GM21825 (cell line): ENCODE data around the gene CARD9.
A peak's percentile ranks its signal among the peaks of the same experiment; 100 is the strongest.

ENCODE experiments used
- ATAC-seq: cut with Tn5 transposase; IDR thresholded peaks from one replicate; pipeline ENCODE4 v1.9.1; 2021; ENCODE audit warnings: mild to moderate bottlenecking, moderate library complexity; ENCODE audit not compliant: unreplicated experiment

CARD9 gene

DNA sequence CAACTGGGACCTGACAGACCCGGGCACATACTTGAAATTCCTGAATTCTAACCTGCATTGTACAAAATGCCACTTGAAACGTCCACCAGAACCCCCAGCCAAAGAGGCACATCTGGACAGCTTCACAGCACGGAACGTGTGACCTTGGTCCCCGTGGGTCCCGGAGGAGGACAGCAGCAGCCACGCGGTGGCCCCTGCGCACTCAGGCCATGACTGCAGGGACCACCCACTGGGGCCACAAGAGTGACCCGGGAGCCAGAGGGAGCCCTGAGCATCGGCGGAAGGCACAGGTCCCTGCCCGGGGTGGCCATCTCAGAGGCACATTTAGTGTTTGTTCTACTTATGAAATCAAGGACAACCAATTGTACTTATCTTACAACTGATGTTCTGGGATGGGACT lies 28.6 kb upstream of the CARD9 start:
- ATAC-seq = no peak

DNA sequence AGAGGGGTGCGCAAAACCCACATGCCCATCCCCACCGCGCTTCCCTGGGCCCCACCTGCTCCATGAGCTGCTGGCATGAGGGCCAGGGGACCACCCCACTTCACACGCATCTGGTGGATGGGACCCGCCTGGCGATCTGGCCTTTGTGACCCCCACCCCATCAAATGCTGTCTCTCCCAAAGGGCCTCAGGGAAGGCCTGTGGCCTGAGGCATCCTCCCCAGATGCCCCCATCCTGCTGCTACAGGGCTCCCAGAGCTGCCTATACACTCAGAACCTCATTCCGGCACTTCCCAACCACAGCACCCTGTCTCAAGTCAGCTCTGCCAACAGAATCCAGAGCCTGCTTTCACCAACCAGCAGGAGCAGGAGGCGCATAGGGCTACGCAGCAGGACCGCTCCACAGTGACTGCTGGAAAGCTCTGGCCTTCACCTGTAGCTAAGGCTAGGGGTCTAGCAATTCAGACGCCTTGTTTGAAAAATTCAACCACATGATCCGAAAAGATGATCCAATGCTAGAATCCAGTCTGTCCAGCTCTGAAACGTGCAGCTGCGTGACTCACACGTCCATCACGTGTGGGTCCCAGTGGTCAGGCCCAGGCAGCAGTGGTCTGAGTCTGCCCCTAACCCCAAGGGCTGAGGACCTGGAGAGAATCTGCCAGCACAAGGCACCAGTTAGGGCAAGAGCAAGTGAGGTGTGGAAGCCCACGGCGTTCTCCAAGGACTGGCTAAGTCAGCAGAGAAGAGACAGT lies 27.9 kb upstream of the CARD9 start:
- no peak for ATAC-seq

DNA sequence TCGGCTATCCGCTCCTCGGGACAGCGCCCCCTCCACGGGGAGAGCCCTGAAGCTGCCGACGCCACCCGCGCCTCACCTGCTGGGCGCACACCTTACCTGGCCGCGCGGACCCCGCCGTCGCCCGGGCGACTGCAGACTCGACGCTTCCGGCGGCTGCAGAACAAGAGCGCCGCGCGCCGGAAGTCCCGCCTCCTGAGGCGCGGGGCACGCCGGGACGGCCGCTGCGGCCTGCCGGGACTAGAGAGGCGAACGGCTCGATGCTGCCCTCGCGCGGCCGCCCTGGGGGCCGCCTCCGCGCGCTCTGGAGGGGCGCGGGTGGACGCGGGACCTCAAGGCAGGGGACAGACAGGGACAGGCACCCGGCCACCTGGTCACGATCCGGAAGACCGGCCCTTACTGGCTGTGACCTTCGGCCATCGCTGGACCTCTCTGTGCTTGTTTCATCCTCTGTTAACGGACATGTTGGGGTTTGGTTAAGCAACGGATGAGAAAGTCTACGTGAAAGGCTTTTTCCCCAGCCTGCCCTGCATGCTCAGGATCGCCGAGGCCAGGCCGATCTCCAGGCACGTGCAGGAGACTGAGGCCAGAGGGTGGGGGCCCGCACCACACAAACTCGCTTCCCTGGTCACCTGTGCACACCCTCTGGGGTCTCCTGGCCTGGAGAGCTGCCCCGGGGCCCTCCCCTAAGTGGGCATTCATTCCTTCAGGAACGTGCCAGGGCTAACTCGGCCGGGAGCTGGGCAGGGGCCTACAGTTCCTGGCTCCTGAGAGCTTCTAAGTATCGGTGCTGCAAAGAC lies 26.8 kb upstream of the CARD9 start, which contains the start of gene SNAPC4:
Gene SNAPC4, minus strand, starts transcription at position 133 of the 797 bp plus-strand sequence. CDS start 1,742 bp downstream, outside the sequence.
- ATAC-seq = peak; percentile 57

DNA sequence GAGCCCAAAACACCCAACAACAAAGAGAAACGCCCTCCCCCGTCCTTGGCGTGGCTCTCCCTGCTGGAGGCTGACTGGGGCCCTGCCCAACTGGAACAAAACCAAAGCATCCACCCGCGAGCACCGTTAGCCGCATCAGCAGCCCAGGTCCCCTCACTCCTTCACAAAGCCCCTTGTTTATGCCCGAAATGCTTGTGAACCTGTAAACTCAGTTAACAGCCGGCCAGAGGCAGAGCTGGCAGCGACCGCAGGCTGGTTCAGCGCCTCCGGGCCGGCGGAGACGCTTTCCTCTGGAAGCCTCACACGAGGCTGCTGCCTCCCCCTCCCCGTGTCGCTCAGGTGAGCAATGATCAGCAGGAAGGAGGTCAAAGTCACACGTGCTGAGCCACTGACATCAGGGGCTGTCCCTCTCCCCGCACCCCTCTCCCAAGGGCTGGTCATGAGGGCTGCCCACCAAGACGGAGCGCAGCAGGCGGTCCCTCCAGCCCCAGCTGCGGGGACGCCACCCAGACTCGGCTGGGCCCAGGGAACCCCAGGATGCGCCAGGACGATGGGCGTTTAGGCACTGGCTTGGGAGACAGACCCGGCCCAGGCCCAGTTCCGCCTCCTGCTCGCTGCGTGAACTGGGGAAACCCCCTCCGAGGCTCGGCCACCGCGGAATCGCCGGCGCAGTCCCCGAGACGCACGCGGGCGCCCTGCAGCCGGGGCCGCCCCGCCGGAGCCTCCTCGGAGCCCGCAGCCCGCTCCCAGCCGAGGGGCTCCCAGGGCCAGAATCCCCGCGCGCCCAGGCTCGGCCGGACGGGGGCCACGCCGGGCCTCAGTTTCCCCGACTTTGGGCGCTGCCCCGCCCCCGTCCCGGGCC lies 25.9 kb upstream of the CARD9 start:
- ATAC-seq = peak; percentile 30

DNA sequence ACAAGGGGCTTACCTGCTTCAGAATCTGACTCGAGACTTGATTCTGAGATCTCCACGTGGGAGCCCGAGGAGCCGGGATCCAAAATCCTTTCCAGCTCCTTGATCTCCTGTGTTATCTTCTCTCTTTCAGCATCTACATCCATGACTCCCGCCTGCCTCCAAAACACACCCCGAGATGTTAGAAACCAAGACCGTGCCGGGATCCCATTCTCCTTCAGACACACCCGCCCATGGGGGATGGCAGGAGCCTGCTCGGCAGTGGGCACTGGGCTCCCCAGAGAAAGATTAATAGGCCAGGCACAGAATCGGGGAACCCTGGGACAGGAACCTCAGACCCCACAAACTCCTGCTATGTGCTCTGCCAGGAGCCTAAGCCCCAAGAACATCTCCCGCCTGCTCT lies 24.8 kb upstream of the CARD9 start:
- ATAC-seq = no peak

DNA sequence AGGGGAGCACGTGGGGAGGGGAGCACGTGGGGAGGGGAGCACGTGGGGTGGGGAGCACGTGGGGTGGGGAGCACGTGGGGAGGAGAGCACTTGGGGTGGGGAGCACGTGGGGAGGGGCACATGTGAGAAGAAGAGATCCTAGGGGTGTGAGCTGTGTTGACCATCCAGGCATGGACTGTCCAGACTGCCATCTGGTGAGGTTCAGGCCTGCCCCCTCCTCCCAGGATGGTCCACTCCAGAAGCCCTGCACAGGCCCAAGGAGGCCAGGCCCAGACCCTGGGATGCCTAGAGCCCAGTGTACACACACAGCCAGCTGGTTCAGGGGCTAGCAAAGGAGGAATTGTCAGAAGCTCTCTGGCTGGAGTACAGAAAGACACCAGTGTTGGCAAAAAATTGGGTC lies 24.2 kb upstream of the CARD9 start:
- ATAC-seq = no peak

DNA sequence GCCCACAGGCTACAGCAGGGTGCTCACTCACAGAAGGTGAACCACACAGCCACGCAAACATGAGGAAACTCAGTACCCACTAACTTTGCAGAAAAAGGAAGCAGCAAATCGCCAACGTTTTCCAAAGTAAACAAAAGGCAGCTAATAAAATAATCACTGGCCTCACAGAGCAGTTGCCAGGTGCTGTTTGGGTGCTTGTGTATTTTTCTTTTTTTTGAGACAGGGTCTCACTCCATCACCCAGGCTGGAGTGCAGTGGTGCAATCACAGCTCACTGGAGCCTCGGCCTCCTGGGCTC lies 22.7 kb upstream of the CARD9 start:
- no peak for ATAC-seq

DNA sequence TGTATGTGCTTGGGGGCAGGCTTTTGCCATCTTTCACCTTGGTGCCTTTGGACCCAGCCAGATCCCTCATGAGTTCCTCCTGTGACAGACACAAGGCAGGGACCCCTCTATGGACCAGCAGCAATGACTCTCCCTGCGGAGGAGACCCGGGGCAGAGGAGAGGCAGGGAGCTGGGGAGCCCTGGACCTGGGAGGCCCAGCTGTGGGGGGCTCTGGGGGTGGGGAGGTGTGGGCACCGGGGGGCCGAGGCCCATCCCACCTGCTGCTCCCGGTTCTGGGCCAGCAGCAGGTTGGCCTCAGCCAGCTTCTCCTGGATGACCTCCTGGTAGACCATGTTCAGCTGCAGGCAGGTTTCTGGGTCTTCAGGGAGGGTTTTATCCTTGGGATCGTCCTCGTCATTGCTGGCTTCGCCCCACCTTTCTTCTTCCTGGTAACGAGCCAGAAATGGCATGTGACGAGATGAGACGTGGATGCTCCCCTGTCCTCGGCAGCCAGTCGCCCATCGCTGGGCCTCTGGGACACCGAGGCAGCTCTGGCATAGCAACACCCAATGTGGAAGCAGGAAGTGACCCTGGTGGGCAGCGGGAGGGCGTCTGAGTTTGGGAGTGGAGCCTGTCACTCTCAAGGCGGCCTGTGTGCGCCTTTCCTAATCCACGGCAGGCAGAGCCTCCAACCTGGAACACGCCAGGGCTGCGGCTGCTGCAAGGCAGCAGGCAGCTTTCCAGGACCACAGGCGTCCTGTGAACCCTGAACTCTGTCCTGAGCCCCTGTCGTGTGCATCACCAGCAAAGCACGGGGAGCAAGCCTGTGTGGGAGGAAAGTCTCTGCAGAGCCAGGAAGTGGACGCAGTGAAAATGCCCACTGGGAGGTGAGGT lies 22.1 kb upstream of the CARD9 start:
- no peak for ATAC-seq

DNA sequence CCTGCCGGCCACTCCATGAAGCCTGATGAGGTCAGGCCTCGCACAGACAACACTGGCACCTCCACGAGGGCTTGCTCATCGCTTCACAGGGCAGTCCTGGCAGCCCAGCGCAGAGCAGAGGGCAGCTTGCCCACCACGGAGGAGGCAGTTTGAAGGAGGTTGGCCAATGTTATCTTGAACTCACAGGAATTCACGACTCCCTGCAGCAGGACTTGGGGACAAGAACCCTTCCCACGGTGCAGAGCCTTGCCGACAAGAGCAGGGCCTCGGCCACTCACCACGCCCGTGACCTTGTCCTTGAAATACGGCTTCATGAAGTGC lies 21.5 kb upstream of the CARD9 start:
- ATAC-seq = no peak

DNA sequence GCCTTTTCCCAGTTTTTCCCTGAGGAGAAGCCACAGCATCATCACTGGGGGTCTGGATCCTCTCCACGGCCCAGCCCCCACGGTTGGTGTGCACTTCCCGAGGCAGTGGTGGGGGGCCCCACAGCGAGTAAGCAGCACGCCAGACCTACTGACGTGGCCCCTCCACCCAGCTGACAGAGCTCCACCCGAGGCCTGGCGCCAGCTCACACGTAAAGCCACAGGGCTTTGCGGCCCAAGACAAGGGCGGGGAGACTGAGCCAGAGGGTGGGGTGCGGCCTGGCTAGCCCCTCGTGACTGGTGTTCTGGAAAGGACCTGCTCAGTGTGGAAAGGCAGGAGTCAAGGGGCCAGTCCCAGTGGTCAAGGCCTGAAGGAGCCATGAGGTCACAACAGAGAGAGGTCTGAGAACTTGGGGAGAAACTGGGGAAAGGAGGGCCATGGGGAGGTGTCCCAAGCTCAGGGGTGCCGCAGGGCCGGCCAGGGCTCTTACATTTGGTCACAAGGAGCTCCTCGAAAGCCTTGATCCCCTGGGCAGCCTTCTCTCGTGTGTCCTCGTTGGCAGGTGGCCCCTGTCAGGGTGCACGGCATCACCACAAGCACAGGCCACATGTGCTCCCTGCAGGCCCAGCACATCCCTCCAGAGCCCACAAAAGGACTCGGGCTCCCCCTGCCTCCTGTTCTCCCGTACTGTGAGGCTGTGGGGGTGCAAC lies 21.0 kb upstream of the CARD9 start:
- ATAC-seq = no peak

DNA sequence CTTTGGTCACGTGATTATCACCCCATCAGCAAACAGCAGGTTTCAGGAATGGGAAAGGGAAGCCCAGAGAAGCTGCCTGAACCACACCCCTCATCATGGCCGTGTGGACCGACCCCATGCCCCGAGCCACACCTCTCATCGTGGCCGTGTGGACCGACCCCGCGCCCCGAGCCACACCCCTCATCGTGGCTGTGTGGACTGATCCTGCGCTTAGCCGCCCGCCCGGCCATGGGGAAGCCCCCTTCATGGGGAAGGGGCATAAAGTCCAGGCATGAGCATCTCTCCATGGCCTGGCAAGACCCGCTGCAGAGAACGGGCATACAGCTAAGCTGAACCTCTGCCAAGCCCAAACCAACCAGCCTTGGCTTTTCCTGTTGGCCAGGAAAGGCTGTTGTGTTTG lies 20.1 kb upstream of the CARD9 start:
- no peak for ATAC-seq

DNA sequence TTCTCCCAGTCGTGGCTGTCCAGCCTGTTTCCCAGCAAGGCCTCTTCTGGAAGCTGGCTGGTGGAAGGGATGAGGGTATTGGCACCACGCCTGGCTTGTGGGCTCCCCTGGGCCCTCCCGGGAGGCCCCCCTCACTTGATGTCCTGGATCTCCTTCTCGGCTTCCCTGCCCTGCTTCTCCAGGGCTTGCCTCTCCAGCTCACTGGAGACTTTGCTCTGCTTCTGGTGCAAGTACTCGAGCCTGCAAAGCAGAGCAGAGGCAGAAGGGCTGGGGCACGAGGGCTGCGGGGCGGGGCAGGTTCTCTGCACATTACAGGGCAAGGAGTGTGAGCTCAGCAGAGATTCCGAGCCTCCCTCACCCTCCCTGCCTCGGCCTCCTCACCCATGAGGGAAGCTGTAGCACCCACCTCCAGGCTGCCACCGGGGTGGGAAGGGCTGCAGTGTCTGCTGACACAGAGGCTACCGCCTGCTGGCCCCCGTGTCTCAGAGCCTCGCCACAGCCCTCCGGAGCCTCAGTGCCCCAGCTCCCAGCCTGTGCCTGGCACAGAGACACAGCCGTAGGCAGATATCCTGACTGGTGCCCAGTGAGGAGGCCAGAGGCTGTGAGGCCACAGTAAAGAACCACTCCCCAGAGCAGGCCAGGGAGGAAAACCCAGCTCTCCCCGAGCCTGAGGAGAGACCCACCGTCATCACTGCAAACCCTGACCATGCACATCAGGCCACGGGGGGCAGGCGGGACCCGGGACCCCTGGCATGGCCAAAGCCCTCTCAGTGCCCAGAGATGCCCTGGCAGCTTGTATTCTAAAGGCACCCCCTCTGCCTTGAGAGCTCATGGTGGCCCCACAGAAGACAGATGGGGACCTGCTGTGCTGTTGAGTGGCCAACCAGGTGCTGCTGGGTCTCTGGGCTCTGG lies 19.3 kb upstream of the CARD9 start:
- no peak for ATAC-seq

DNA sequence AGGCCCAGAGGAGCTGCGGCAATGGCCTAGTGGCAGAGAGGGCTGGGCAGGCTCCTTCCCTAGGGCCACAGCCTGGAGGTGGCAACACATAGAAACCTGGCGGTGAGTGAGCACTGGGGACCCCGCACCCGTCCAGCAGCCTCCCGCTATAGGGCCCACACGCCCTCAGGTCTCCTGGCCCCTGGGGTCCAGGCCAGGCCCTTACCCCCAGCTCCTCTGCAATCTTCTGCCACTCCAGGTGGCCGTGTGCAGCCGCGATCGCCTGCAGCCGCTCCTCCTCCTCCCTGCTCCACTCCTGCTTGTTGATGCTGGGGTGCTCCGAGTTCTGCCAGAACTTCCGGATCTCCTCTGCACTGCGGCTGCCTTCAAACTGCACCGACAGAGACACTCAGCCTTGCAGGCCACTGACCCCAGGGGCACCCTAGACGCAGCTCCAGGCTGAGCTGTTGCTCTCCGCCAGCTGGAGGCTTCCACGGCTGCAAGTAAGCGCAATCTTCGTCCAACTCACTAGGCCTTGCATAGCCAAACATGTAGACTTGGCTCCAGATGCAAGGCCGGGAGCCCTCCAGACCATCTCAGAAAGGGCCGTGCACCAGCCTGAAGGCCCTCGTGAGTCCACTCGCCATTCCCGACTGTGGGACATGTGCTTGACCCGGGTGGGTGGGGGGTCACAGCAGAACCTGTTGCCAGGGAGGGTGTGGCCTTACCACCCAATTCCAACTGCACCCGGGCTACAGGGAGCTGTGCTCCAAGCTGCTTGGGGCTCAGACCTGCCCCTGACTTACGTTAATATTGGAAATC lies 18.5 kb upstream of the CARD9 start:
- ATAC-seq = no peak

DNA sequence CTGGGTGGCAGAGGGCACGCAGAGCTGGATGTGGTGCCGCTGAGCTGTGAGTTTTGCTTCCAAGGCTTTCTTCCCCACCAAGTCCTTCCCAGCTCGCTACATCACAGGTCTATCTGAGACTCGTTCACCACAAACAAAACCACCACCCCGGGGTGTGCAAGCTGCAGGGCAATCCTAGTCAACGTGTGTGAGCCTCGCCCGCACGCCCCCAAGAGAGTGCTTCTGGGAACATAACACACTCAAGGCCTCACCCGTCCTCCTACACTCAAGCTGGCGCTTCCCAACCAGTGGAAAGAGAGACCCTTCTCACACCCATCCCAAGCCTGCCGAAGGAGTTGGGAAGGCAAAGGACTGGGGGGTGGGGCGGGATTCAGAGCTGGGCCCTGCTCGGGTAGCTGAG lies 15.9 kb upstream of the CARD9 start:
- no peak for ATAC-seq

DNA sequence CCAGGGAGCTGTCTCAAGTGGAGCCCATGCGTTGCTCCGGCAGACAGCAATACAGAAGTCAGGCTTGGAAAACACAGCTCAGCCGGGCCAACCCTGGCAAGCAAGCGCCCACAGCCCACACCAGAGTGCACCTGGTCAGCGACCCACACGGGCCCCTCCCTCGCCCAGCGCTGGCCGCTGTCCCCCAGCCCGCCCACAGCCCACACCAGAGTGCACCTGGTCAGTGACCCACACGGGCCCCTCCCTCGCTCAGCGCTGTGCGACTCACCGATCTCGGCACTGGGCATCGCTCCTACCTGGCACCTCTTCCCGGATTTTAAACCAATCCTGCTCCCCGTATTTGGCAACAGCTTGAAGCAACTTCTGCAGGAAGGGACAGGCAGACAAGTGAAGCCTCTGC lies 13.7 kb upstream of the CARD9 start:
- ATAC-seq = no peak

DNA sequence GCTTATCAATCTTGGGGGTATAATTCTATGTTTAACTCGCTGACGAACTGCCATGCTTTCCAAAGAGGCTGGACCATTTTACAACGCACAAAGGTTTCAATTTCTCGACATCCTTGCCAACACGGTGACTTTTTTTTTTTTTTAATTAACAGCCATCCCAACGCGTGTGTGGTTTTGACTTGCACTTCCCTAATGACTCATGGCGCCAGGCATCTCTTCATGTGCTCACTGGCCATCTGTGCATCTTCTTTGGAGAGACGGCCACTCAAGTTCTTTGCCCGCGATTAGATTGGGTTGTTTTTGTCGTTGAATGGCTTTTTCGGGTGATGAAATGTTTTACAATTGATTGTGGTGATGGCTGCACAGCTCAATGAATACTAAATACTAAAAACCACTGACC lies 12.5 kb upstream of the CARD9 start:
- no peak for ATAC-seq

DNA sequence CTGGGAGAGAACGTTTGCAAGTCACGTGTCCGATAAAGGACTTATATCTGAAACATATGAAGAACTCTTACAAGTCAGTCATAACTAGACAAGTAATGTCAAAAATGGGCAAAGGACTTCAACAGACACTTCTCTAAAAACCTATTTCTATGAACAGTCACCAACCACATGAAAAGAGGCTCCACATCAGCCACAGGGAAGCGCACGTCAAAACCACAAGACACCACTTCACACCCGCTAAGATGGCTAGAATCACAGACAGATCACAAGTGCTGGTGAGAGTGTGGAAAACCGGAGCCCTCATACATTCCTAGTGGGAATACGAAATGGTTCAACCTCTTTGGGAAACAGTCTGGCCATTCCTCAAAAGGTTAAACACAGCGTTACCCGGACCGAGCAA lies 11.5 kb upstream of the CARD9 start:
- ATAC-seq = no peak

DNA sequence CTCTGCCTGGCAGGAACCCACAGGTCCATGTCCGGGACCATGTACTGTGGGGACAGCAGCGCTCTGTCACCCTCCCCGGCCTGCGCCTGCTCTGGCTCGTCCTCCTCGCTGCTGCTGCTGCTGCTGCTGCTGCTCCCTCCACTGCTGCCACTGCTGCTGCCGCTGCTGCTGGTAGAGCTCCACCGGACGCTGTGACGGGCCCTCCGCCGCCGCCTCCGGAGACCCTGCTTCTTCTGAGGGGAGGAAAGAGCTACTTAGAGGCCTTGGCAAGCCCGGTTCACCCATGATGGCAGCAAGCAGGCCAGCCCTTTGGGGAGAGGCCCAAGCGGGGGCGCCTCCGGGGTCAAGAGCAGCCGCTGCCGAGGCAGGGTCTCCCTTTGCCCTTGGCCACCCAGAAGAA lies 10.0 kb upstream of the CARD9 start:
- no peak for ATAC-seq
